HepG2 (cell line): Measurements from ENCODE around the gene ADARB2. TPM values are rescaled to one million over a fixed set of nuclear protein-coding genes. Genes with fewer than 3 reads are reported as not detected.

Experiments
- ATAC-seq: fragments of 200-7000 bp; cut with Tn5 transposase; 3 replicates; pipeline ENCODE4 v1.9.1; 2020; ENCODE audit warnings: mild to moderate bottlenecking, moderate library complexity
- BruUV-seq: library from RNA; stranded (reverse); fragments of 400-500 nt; replicated peaks from 2 replicates; lab custom pipeline; 2021; lab: Mats Ljungman, UMichigan
- CTCF ChIA-PET: fragments of 300-600 bp; formaldehyde crosslinking; extraction: SDS; loops from one replicate; lab custom pipeline; 2021; ENCODE audit warnings: low total read pairs, inconsistent platforms, low intra/inter-chr PET ratio; lab: Yijun Ruan, JAX
- POLR2A ChIA-PET: fragments of 350-600 bp; sonication (Branson Sonifier 250); formaldehyde crosslinking; loops from one replicate; lab custom pipeline; 2020; ENCODE audit warnings: antibody characterized with exemption, inconsistent platforms; lab: Yijun Ruan, JAX
- DNase-seq: peaks from one replicate; pipeline ENCODE4 v3.0.0-alpha.2; 2015; ENCODE audit warnings: low spot score
- FAIRE-seq: peaks from 3 replicates; lab custom pipeline; 2011; peaks lifted over from hg19 to GRCh38; lab: Jason Lieb, UNC
- H2AFZ ChIP-seq: one replicate; pipeline ENCODE4 v1.6.1; 2011; ENCODE audit warnings: low read length, inconsistent platforms
- H3K27ac ChIP-seq: fragments of 300-600 bp; 3 replicates; pipeline ENCODE4 v1.8.0; 2011; ENCODE audit warnings: mixed run types, mild to moderate bottlenecking, mixed read lengths, low read length, inconsistent platforms; ENCODE audit not compliant: insufficient read depth; ENCODE audit errors: extremely low read length
- H3K27me3 ChIP-seq, 2 experiments: fragments of 200-600 bp in 1 of 2; 2 replicates in 1 of 2; 3 replicates in 1 of 2; pipeline versions ENCODE4 v1.6.0 to v1.8.0; 2011; ENCODE audit warnings: low read length in 2 of 2, mild to moderate bottlenecking in 2 of 2, moderate library complexity in 2 of 2, inconsistent platforms in 1 of 2; ENCODE audit not compliant: insufficient read depth in 2 of 2, control insufficient read depth in 1 of 2
- H3K36me3 ChIP-seq, 2 experiments: fragments of 200-600 bp in 1 of 2; replicated peaks in 1 of 2; 2 replicates in 1 of 2; 3 replicates in 1 of 2; pipeline versions ENCODE4 v1.5.1 to v1.8.0; 2011; ENCODE audit warnings: low read length in 2 of 2, inconsistent platforms in 1 of 2; ENCODE audit not compliant: insufficient read depth in 2 of 2, control insufficient read depth in 1 of 2
- H3K4me1 ChIP-seq: 2 replicates; pipeline ENCODE4 v1.5.1; 2012; ENCODE audit warnings: low read length, inconsistent platforms; ENCODE audit not compliant: insufficient read depth
- H3K4me2 ChIP-seq: 2 replicates; pipeline ENCODE4 v1.6.0; 2011; ENCODE audit warnings: low read depth, low read length, inconsistent platforms
- H3K4me3 ChIP-seq, 3 experiments: fragments of 200-600 bp in 1 of 3; sonication (generic), shearing (Covaris generic) in 1 of 3; replicated peaks in 1 of 3; 2 replicates each; pipeline ENCODE4 v1.5.1; 2011 to 2016; ENCODE audit warnings: low read length in 3 of 3, inconsistent platforms in 2 of 3, low read depth in 2 of 3, mild to moderate bottlenecking in 2 of 3, control low read depth in 1 of 3, mixed read lengths in 1 of 3; ENCODE audit not compliant: insufficient read depth in 1 of 3
- H3K79me2 ChIP-seq: one replicate; pipeline ENCODE4 v1.6.1; 2011; ENCODE audit warnings: low read length, inconsistent platforms; ENCODE audit not compliant: insufficient read depth
- H3K9ac ChIP-seq: 2 replicates; pipeline ENCODE4 v1.6.0; 2011; ENCODE audit warnings: mild to moderate bottlenecking, low read depth, low read length, inconsistent platforms; ENCODE audit not compliant: insufficient read depth
- H3K9me3 ChIP-seq: 2 replicates; pipeline ENCODE4 v1.5.1; 2012; ENCODE audit warnings: mild to moderate bottlenecking, low read length
- H4K20me1 ChIP-seq: 2 replicates; pipeline ENCODE4 v1.6.0; 2011; ENCODE audit warnings: inconsistent platforms, mild to moderate bottlenecking, low read length, moderate library complexity; ENCODE audit not compliant: insufficient read depth
- ATF2 ChIP-seq: sonication (generic); formaldehyde crosslinking; IDR thresholded peaks from 2 replicates; pipeline ENCODE4 v1.4.0; 2020; ENCODE audit warnings: missing genetic modification reagents
- FOXK1 ChIP-seq: sonication (generic); formaldehyde crosslinking; IDR thresholded peaks from 2 replicates; pipeline ENCODE4 v1.4.0; 2020; ENCODE audit warnings: low read depth, missing genetic modification reagents, borderline replicate concordance
- FOXP1 ChIP-seq, 2 experiments: fragments of 450-650 bp in 1 of 2; IDR thresholded peaks; 2 replicates each; pipeline ENCODE4 v1.6.1; 2017 to 2018; ENCODE audit warnings: antibody characterized with exemption in 1 of 2
- GZF1 ChIP-seq: sonication (generic); formaldehyde crosslinking; IDR thresholded peaks from 2 replicates; pipeline ENCODE4 v1.5.1; 2020; ENCODE audit warnings: mild to moderate bottlenecking, missing genetic modification reagents
- HDAC2 ChIP-seq: sonication (generic); formaldehyde crosslinking; IDR thresholded peaks from 2 replicates; pipeline ENCODE4 v1.4.0; 2020; ENCODE audit warnings: missing genetic modification reagents
- HOXA3 ChIP-seq: sonication (generic); formaldehyde crosslinking; IDR thresholded peaks from 2 replicates; pipeline ENCODE4 v1.5.0; 2020; ENCODE audit warnings: missing genetic modification reagents
- KDM3A ChIP-seq: IDR thresholded peaks from 2 replicates; pipeline ENCODE4 v1.6.1; 2018; ENCODE audit warnings: low read depth, missing compliant biosample characterization
- MBD4 ChIP-seq: IDR thresholded peaks from 2 replicates; pipeline ENCODE4 v1.6.1; 2012; ENCODE audit warnings: low read length, inconsistent platforms, borderline replicate concordance
- PAX8 ChIP-seq: sonication (generic); formaldehyde crosslinking; IDR thresholded peaks from 2 replicates; pipeline ENCODE4 v1.8.0; 2022; ENCODE audit warnings: mild to moderate bottlenecking, missing genetic modification reagents, borderline replicate concordance
- POLR2AphosphoS2 ChIP-seq: IDR thresholded peaks from 2 replicates; pipeline ENCODE4 v1.6.1; 2011; ENCODE audit warnings: low read depth, low read length, improper control_type of control experiment
- RARG ChIP-seq: sonication (generic); formaldehyde crosslinking; IDR thresholded peaks from 2 replicates; pipeline ENCODE4 v1.4.0; 2020; ENCODE audit warnings: low read depth, mild to moderate bottlenecking, missing genetic modification reagents
- SOX5 ChIP-seq: IDR thresholded peaks from 2 replicates; pipeline ENCODE4 v1.6.1; 2016; ENCODE audit warnings: borderline replicate concordance
- ZBTB21 ChIP-seq: sonication (generic); formaldehyde crosslinking; IDR thresholded peaks from 2 replicates; pipeline ENCODE4 v1.4.0; 2020; ENCODE audit warnings: missing genetic modification reagents
- ZNF121 ChIP-seq: sonication (generic); formaldehyde crosslinking; IDR thresholded peaks from 2 replicates; pipeline ENCODE4 v1.5.0; 2020; ENCODE audit warnings: mild to moderate bottlenecking, missing genetic modification reagents
- ZNF20 ChIP-seq: sonication (generic); formaldehyde crosslinking; IDR thresholded peaks from 2 replicates; pipeline ENCODE4 v1.4.0; 2020; ENCODE audit warnings: mild to moderate bottlenecking, moderate library complexity, missing genetic modification reagents
- ZNF235 ChIP-seq: sonication (generic); formaldehyde crosslinking; IDR thresholded peaks from 2 replicates; pipeline ENCODE4 v1.8.1; 2023; ENCODE audit warnings: mild to moderate bottlenecking, missing genetic modification reagents, borderline replicate concordance
- ZNF558 ChIP-seq: sonication (generic); formaldehyde crosslinking; IDR thresholded peaks from 2 replicates; pipeline ENCODE4 v1.9.0; 2022; ENCODE audit warnings: mild to moderate bottlenecking, missing genetic modification reagents, borderline replicate concordance
- ZNF740 ChIP-seq: sonication (generic); formaldehyde crosslinking; IDR thresholded peaks from 2 replicates; pipeline ENCODE4 v1.4.0; 2020; ENCODE audit warnings: missing genetic modification reagents
- WGBS: methylation state at CpG from one replicate; pipeline ENCODE4 v1.1.6; 2017; ENCODE audit warnings: low lambda C conversion rate; 5-methylcytosine and 5-hydroxymethylcytosine counted together
- in situ Hi-C: cut with HindIII; loops from 2 replicates; pipeline ENCODE4 v1.10.0; 2017; ENCODE audit warnings: low pct_unique_long_range_greater_than_20kb; ENCODE audit not compliant: extremely low pct_ligation_motif_present
- intact Hi-C: fragments of 100-400 bp; cut with micrococcal nuclease; formaldehyde crosslinking; loops from one replicate; pipeline ENCODE4 v1.10.0; 2022; ENCODE audit not compliant: unreplicated experiment
- polyA plus RNA-seq, 8 experiments: library from polyadenylated mRNA; depleted of rRNA in 3 of 8; stranded (reverse) in 7 of 8; unstranded in 1 of 8; fragments of >200 nt; fragmentation: Illumina TruSeq in 4 of 8; extraction: Trizol in 4 of 8; gene quantifications; 2 replicates each; pipeline versions ENCODE4 v1.2.1 to v1.2.3, GENCODE V29; 2011 to 2016; ENCODE audit warnings: low read depth in 4 of 8, missing spikeins in 1 of 8, mixed read lengths in 1 of 8; ENCODE audit not compliant: insufficient read depth in 1 of 8
- total RNA-seq, 5 experiments: library from RNA; depleted of rRNA; stranded (reverse); fragments of >200 nt; fragmentation: Illumina TruSeq; extraction: Trizol; gene quantifications; 2 replicates each; pipeline ENCODE4 v1.2.3, GENCODE V29; 2016; ENCODE audit warnings: low read depth in 1 of 5
- TF ChIP-seq, protein P1 (sequence below): sonication (generic); formaldehyde crosslinking; IDR thresholded peaks from 2 replicates; pipeline ENCODE4 v1.4.0; 2020; ENCODE audit warnings: missing genetic modification reagents, borderline replicate concordance
- TF ChIP-seq, protein P2 (sequence below): sonication (generic); formaldehyde crosslinking; conservative IDR thresholded peaks from 2 replicates; pipeline ENCODE4 v1.4.0; 2020; ENCODE audit warnings: missing genetic modification reagents

Gene ADARB2
- total and polyA plus RNA-seq, 2 of the 13 experiments (the other 11 are each of a cell fraction or from before 2014, with no cell fraction given), result not detected

GRCh38 chr10:1785835-1786234 is 48.5 kb upstream of the ADARB2 start:
- POLR2A ChIA-PET, result no interaction called here
- Histone ChIP-seq H3K27me3 (peaks cover 0 to 1% of the 10 kb centered on the region in 2 experiments; a peak in 2 of 5 replicates), H2AFZ (no peak overlapping the region), H3K4me2 (no peak overlapping the region), H4K20me1 (no peaks in the 10 kb centered on the region), H3K9me3 (no peaks in the 10 kb centered on the region), H3K4me3 (no peak overlapping the region), H3K27ac (no peak overlapping the region)
- in situ Hi-C loops, result loop anchor here (5.0 kb wide), 1 partner anchor 44 kb away; no protein-coding TSS in a partner anchor
- BruUV-seq, result no TSS peak
- DNase-seq (no peak), ATAC-seq (no peak), FAIRE-seq (no peak)
- 56% methylated on average over 3 of the region's 3 CpGs for WGBS
- no peak for TF ChIP-seq HDAC2 (CRISPR knock-in tag)
- TF ChIP-seq ZNF558 (CRISPR knock-in tag), result no peak
- TF ChIP-seq, protein P1, sequence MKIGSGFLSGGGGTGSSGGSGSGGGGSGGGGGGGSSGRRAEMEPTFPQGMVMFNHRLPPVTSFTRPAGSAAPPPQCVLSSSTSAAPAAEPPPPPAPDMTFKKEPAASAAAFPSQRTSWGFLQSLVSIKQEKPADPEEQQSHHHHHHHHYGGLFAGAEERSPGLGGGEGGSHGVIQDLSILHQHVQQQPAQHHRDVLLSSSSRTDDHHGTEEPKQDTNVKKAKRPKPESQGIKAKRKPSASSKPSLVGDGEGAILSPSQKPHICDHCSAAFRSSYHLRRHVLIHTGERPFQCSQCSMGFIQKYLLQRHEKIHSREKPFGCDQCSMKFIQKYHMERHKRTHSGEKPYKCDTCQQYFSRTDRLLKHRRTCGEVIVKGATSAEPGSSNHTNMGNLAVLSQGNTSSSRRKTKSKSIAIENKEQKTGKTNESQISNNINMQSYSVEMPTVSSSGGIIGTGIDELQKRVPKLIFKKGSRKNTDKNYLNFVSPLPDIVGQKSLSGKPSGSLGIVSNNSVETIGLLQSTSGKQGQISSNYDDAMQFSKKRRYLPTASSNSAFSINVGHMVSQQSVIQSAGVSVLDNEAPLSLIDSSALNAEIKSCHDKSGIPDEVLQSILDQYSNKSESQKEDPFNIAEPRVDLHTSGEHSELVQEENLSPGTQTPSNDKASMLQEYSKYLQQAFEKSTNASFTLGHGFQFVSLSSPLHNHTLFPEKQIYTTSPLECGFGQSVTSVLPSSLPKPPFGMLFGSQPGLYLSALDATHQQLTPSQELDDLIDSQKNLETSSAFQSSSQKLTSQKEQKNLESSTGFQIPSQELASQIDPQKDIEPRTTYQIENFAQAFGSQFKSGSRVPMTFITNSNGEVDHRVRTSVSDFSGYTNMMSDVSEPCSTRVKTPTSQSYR (CRISPR knock-in tag), result no peak
- TF ChIP-seq FOXK1 (CRISPR knock-in tag), result no peak
- TF ChIP-seq FOXP1 (IDR thresholded peaks at IDR 0.05), result no peak
- no peak for TF ChIP-seq FOXP1 (CRISPR knock-in tag; IDR thresholded peaks at IDR 0.05)
- no peak for TF ChIP-seq ZNF740 (CRISPR knock-in tag)
- TF ChIP-seq KDM3A, result no peak
- TF ChIP-seq HOXA3 (CRISPR knock-in tag), result no peak
- no peak for TF ChIP-seq GZF1
- no peak for TF ChIP-seq ATF2 (CRISPR knock-in tag)
- no peak for TF ChIP-seq PAX8 (CRISPR knock-in tag)
- TF ChIP-seq POLR2AphosphoS2, result no peak
- TF ChIP-seq, protein P2, sequence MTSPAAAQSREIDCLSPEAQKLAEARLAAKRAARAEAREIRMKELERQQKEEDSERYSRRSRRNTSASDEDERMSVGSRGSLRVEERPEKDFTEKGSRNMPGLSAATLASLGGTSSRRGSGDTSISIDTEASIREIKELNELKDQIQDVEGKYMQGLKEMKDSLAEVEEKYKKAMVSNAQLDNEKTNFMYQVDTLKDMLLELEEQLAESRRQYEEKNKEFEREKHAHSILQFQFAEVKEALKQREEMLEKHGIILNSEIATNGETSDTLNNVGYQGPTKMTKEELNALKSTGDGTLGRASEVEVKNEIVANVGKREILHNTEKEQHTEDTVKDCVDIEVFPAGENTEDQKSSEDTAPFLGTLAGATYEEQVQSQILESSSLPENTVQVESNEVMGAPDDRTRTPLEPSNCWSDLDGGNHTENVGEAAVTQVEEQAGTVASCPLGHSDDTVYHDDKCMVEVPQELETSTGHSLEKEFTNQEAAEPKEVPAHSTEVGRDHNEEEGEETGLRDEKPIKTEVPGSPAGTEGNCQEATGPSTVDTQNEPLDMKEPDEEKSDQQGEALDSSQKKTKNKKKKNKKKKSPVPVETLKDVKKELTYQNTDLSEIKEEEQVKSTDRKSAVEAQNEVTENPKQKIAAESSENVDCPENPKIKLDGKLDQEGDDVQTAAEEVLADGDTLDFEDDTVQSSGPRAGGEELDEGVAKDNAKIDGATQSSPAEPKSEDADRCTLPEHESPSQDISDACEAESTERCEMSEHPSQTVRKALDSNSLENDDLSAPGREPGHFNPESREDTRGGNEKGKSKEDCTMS, result no peak
- no peak for TF ChIP-seq ZBTB21 (CRISPR knock-in tag)
- no peak for TF ChIP-seq MBD4
- no peak for TF ChIP-seq ZNF20 (CRISPR knock-in tag)
- no peak for TF ChIP-seq ZNF121 (CRISPR knock-in tag)
- no peak for TF ChIP-seq RARG
- no peak for TF ChIP-seq ZNF235 (CRISPR knock-in tag)
- TF ChIP-seq SOX5, result no peak
- TF ChIP-seq, all 625 proteins: peak for 0
- CTCF ChIA-PET, result no interaction called here
- intact Hi-C loops, result no loop called here
- Histone ChIP-seq H3K36me3 (no peaks in the 10 kb centered on the region), H3K79me2 (no peaks in the 10 kb centered on the region), H3K4me1 (no peaks in the 10 kb centered on the region), H3K9ac (no peak overlapping the region)
